HG03039 (cell line): ENCODE data around the gene DCAF6.

Source experiments
- ATAC-seq: cut with Tn5 transposase; IDR thresholded peaks from one replicate; pipeline ENCODE4 v1.9.1; 2021; ENCODE audit warnings: mild to moderate bottlenecking, moderate library complexity; ENCODE audit not compliant: unreplicated experiment

The DCAF6 gene

DNA sequence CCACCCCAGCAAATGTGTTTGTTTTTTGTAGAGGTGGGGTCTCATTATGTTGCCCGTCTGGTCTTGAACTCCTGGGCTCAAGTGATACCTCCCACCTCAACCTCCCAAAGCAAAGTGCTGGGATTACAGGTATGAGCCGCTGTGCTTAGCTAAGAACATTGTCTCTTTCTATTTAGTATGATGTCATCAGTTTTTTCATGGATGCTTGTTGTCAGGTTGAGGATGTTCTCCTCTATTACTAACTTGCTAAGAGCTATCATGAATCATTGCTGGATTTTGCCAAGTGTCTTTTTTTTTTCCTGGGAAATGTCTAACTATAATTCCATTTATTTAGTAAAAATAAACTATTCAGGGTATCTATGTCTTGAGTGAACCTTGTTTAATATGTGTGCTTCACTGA is 19.4 kb downstream of the DCAF6 start:
- no peak for ATAC-seq

- no peak for ATAC-seq
Measured at GRCh38 chr1:167957710-167958109, 21.2 kb downstream of the DCAF6 start.

DNA sequence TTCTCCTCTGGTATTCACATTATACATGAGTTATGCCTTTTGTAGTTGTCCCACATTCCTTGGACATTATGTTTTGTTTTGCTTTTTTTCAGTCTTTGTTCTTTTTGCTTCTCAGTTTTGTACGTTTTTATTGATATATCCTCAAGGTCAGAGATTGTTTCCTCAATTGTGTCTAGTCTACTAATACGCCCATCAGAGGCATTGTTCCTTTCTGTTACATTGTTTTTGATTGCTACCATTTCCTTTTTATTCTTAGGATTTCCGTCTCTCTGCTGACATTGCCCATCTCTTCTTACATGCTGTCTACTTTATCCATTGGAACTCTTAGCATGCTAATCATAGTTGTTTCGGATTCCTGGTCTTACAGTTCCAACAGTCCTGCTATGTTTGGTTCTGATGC is 28.2 kb downstream of the DCAF6 start:
- ATAC-seq = no peak

GRCh38 chr1:167966050-167966449 is 29.6 kb downstream of the DCAF6 start:
- no peak for ATAC-seq

- ATAC-seq = no peak
Measured at GRCh38 chr1:167968569-167968968, 32.1 kb downstream of the DCAF6 start.

DNA sequence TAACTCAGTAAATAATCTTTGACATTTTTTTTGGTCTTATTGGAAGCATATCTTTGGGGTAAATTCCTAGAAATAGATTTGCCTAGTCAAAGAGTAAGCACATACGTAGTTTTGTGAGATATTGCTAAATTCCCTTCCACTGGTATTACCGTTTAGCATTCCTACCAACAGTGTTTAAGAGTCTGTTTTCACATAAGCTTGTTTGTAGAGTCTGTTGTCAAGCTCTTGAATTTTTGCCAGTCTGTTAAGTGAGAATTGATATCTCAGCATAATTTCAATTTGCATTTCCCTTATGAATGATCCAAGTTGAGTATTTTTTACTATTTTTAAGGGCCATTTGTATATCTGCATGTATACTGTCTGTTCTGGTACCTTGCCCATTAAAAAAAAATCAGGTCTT is 37.3 kb downstream of the DCAF6 start:
- no peak for ATAC-seq

DNA sequence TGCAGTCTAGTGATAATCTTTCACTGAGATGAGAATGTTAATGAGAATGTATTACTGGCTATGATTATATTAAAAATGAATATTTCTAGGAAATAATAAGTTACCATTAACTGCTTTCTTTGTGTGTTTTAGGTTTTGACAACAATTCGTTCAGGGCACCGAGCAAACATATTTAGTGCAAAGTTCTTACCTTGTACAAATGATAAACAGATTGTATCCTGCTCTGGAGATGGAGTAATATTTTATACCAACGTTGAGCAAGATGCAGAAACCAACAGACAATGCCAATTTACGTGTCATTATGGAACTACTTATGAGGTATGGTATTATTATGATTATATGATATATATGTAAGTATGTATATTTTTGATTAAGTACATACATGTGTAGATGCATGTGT is 38.2 kb downstream of the DCAF6 start:
- ATAC-seq = no peak

GRCh38 chr1:167977245-167977644 is 40.8 kb downstream of the DCAF6 start:
- no peak for ATAC-seq

GRCh38 chr1:167981933-167982332 is 45.5 kb downstream of the DCAF6 start:
- no peak for ATAC-seq

DNA sequence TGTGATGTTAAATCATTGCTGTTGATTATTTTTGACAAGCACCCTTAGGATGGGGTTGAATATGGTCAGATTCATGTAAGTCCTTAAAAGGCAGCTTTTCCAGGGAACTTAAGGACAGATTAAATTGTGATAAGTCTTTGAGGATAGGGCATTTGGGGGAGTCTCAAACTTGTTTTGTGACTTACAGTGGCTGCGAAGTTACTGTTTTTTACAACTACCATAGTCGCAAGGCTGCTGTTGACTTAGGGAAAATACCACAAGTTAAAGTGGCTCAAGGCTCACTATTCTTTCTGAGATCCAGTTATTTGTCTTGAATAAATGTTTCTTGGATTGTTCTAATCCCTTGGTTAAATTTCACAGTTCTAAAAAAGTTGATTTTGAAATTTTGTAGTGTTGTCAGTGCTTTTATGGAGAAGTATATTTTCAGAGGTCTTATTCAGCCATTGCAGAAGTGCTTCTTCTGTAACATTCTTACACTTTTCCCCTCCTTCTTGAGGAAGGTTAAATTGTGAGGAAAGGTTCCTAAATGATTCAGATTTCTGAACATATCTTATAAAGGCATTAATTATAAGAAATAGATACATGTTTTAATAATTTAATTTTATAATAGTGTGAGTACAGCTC is 47.4 kb downstream of the DCAF6 start:
- ATAC-seq = no peak

DNA sequence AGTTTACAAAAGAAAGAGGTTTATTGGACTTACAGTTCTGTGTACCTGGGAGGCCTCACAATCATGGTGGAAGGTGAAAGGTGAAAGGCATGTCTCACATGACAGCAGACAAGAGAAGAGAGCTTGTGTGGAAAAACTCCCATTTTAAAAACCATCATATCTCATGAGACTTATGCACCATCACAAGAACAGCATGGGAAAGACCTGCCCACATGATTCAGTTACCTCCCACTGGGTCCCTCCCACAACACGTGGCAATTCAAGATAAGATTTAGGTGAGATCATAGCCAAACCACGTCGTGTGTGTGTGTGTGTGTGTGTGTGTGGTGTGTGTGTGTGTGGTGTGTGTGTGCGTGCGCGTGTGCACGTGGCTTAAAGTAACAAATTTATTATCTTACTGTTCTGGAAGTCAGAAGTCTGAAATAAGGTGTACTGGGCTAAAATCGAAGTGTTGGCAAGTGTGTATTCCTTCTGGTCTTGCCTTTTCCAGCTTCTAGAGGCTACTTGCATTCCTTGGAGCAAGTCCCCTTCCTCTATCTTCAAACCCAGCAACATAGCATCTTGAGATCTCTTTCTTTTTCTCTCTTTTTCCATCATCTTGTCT is 48.5 kb downstream of the DCAF6 start:
- no peak for ATAC-seq

DNA sequence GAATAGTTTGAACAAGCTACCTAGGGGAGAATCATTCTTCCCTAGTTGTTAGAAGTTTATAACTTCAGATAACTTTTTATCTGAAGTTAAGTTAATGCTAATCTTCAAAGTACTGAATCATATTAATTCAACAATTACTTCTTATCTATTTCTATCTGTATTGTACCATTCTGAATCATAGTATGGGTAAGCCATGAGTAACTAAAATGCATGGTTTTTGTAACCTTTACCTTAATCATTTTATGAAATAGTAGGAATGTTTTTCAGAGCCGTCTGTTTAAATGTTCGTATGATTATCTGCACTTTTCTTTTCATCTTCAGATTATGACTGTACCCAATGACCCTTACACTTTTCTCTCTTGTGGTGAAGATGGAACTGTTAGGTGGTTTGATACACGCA is 50.7 kb downstream of the DCAF6 start:
- ATAC-seq = no peak

GRCh38 chr1:167991546-167991945 is 55.1 kb downstream of the DCAF6 start:
- ATAC-seq = no peak

- ATAC-seq = no peak
Measured at GRCh38 chr1:167993720-167994119, 57.2 kb downstream of the DCAF6 start.

- ATAC-seq = no peak
Measured at GRCh38 chr1:167994560-167994959, 58.1 kb downstream of the DCAF6 start.

DNA sequence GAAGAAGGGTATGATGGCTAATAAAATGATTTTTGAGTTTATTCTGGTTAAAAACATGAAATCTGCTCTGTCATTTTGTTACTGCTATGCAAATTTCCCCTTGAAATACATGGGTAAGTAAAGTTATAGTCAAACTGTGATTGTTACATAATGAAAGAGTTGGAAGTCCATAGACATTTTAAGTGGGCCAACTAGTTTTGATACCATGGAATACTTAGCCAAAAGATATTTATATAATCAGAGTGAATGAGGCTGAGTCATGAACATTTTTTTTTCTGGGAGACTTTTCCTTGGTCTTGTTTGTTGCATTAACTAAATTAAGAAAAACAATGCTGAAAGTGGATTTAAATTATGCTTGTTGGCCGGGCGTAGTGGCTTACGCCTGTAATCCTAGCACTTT is 58.6 kb downstream of the DCAF6 start:
- ATAC-seq = no peak

GRCh38 chr1:167996266-167996665 is 59.8 kb downstream of the DCAF6 start:
- ATAC-seq = no peak

DNA sequence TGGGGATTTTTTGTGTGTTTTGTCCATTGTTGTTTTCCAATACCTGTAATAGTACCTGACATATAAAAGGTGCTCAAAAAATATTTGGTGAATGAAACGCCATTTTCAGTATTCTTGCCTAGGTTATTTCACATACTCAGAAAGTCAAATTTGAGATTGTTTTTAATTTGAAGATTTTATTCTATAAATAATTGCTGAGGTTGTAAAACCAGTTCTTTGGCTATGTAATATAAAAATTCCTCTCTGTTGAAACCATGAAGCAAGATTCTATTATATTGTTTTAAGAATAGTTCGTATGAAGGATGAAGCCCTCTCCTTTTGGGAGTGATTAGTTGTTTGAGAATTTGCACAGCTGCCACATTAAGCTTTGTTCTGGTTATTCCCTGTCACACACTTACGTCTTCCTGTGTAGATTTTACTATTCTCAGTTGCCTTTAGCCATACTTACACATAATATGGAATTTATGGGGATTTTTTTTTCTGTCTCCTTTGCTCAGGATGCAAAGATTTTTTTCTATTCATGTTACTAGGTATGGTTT is 60.6 kb downstream of the DCAF6 start:
- no peak for ATAC-seq

DNA sequence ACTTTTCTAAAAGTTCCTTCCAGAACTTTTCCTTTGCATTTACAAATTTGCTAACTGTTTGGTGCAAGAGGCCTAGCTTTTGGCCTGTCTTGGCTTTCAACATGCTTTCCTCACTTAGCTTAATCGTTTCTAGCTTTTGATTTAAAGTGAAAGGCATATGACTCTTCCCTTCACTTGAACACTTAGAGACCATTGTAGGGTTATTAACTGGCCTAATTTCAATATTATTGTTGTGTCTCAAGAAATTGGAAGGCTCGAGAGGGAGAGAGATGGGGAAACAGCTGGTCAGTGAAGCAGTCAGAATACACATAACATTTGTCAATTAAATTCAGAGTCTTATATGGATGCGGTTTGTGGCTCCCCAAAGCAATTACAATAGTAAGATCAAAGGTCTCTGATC is 63.4 kb downstream of the DCAF6 start:
- ATAC-seq = no peak

DNA sequence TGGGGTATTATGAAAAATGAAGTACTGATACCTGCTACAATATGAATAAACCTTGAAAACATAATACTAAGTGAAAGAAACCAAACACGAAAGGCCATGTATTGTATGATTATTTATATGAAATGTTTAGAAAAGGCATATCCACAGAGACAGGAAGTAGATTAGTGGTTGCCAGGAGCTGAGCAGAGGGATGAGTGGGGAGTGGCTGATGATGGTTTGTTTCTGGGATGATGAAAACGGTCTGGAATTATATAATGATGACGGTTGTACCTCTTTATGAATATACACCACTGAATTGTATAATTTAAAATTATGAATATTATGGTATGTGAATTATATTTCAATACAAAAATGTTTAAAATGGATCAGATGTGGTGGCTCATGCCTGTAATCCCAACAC is 64.2 kb downstream of the DCAF6 start:
- ATAC-seq = no peak

GRCh38 chr1:168001213-168001612 is 64.7 kb downstream of the DCAF6 start:
- no peak for ATAC-seq

- no peak for ATAC-seq
Measured at GRCh38 chr1:168004531-168004930, 68.0 kb downstream of the DCAF6 start.

DNA sequence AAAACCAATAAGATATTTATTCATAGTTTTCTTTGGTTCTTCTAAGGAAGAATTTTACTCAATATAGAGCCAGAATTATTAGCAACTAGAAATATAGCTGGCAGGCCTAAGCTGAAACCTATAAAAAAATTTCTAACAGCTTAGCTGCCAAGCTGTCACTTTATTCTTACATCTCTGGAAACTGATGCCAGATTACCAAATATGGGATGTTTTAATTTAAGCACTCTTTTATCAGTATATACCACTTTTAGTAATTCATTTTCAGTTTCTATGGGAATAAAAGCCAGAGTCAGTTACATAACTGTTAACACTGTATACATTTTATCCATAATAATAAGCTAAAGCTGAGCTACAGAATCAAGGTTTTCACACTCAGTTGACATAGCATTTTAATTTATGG is 69.0 kb downstream of the DCAF6 start:
- no peak for ATAC-seq
